Muscle of arm (tissue), 12 donors: ENCODE data around the gene NEK10. TPM values are rescaled to one million over a fixed set of nuclear protein-coding genes. Genes with fewer than 3 reads are reported as not detected.

Experiments
- DNase-seq: peaks from one replicate; pipeline ENCODE4 v3.0.0-alpha.2; 2013
- polyA plus RNA-seq, 12 donors: library from polyadenylated mRNA; unstranded; fragments of 120-200 nt; gene quantifications; one replicate each; pipeline ENCODE4 v1.2.1, GENCODE V29; 2013; ENCODE audit not compliant: insufficient read length in 12 of 12

Gene NEK10
- polyA plus RNA-seq, 12 donors: 1.6 to 7.6 (median 5.0) TPM; not detected in 2

DNA sequence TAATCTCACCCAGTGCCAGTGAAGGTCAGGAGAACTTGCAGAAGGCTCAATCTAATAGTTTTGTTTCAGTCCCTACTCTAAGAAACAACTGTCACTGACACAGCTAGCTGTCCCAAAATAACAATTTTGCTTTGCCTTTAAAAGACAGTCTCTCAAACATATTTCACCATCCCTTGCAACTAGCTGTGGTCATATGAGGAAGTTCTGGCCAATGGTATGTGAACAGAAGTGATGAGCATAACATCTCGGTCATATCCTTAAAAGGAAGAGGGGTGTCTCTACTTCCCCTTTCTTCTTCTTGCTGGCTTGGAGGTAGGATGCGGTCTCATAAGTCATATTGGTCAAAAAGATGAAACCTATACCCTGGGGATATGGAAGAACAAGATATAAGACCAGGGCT, 198.1 kb downstream of the NEK10 start:
- DNase-seq: no peak

DNA sequence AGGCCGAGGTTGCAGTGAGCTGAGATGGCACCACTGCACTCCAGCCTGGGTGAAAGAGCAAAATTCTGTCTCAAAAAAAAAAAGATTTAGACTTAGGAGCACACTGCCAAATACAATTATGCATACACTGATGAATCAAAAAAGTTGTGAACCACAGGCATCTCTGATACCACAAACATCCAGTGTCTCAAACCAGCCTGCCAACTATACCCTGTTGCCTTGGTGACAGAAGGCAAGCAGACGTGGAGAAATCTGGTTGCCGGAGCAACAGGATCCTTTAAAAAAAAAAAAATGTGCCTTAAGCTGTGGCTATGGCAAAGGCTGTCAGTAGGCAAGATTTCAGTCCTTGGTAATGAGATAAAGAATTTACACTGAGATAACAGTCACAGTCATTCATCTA, 202.3 kb downstream of the NEK10 start:
- no peak for DNase-seq

DNA sequence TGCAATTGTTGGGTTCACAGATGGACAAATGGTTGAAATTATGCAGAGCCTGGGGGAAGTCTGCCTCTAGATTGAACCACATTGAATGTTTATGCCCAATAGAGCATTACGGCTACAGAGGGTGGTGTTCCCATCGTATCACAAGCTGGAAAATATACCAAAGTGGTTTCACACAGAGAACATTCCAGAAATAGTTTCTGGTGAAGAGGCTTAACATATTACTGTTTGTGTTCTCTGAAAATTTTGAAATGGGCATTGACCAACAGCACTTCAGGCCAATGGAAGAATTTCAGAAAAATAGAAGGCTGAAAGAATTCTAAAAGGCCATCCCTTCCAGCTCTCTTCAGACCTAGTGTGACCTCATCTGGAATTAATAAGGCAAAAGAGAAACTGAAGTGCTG, 203.9 kb downstream of the NEK10 start:
- DNase-seq: peak; percentile 15

DNA sequence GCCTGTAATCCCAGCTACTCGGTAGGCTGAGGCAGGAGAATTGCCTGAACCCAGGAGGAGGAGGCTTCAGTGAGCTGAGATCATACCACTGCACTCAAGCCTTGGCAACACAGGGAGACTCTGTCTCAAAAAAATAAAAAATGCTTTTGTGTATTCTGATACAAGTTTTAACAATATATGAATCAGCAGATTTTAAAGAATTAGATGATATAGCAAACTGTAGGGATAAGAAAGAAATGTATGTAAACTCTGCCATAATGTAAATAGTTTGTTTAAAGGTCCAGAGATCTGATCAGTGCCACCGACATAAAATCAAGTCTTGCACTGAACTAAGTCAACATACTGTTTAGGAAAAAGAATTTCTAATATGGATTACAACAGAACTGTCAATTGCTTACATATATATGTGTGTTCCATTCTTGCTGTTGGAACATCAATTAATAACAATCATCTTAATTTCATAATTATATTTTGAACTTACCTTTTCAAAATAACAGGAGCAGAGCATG, 208.3 kb downstream of the NEK10 start:
- no peak for DNase-seq

DNA sequence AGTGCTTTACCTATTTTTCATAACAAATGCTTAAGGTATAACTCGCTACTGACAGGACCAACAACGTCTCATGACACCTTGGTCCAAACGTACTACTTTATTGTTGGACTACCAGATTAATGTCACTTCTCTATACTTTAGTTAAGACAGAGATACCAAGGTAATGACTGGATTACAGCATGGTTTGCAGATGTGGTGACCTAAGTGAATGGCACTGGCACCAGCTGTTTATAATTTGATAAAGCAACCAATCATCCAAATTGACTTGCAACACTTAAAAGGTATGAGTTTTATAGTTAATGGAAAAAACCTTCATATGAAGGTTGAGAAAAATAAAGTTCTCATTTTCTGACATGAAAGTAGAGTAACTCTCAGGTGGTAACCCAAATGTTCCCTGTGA, 209.0 kb downstream of the NEK10 start:
- no peak for DNase-seq

DNA sequence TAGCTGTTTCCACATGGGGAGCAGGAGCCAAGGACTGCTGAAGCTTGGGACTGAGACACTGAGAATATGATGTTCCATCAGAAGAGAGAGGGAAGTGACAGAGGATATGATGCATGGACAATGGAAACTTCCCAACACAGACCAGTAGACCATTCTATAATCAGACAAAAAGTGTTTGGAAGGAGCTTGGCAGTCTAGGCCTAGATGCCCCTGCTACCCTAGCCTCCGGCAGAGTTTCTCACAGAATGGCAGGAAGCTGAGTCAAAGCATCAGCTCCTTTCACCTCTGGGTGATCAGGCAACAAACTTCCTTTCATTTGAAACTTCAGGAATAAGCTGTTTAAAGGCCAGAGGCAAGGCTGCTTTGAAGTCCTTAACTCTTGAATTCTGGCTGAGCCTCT, 222.0 kb downstream of the NEK10 start:
- no peak for DNase-seq

DNA sequence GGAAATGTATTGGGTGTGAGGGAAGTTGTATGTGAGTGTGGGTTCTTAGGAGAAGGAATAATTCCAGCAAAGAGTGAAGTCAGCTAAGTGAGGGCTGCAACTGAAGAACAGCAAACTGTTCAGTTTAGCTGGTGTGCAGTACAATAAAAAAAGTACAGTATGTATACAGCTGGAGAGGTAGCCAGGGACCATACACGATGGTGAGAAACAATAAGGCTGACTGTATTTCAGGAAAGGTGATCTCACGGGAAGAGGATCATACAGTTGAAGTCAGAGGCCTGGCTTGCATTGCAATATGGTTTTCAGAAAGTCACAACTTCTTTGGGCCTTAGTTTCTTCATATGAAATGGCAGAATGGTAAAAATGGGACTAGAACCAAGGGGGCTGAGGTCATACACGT, 222.4 kb downstream of the NEK10 start:
- DNase-seq: no peak

DNA sequence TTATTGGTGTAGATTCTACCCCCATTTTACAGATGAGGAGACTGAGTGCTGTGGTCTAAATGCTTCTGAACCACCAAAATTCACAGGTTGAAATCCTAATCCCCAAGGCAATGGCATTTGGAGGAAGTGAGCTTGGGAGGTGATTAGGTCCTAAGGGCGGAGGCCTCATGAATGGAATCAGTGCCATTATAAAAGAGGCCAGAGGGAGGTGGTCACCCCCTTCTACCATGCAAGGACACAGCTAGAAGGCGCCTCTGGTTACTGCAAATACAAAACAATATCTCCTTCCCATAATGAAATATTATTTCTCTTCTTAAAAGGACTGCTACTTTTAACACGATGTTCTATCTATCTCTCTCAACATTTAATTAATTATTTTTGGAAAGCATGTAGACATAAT, 223.5 kb downstream of the NEK10 start:
- no peak for DNase-seq

DNA sequence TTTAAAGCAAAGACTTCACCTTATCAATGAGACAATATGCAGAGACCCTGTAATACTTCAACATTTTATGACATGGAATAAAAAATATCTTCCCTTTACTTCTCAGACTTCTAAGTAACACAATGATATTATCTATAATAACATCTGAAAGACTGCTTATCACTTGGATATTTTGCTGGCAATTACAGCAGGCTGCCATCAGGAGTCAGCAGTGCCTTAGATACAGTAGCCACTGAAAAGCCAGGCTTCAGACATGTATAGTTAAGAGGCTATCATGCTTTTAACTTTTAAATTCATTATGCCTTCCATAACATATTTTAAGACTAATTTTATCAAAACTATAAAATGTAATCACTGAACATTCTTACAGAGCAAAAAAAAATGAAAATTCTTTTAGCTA, 227.5 kb downstream of the NEK10 start:
- no peak for DNase-seq

DNA sequence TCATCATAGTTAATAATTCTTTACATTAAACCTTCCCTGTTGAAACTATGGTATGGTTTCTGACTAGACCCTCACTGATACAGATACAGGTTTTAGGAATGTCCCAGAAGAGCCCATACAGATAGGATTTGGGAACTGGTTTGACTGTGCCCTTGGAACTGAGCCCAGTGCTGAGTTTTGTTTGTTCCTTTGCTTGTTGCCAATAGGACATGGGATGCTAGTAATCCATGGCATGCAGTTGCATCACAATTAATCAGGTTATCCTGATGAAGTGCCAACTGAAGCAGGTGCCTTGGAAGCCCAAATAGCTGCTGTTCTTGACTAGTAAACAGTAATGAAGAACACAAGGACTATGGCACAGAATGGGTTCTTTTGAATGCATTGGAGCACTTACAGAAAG, 230.6 kb downstream of the NEK10 start:
- no peak for DNase-seq

DNA sequence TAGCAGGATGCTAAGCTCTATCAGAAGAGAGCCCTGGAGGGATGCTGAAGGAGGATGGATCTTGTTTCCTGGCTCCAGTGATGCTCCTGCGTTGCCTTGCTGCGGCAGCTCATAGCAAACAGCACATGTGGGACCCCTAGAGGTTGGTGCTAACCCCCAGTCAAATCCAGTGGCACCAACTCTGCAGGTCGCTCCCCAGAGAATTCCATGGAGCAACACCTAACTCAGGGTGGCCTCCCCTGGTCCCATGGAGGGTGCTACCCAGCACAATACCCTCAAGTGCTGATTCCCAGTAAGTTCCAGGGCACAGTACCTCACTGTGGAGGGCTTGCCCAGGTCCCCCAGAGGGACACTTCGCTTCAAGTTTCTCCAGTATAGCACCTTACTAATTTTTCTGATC, 231.2 kb downstream of the NEK10 start:
- DNase-seq: no peak

DNA sequence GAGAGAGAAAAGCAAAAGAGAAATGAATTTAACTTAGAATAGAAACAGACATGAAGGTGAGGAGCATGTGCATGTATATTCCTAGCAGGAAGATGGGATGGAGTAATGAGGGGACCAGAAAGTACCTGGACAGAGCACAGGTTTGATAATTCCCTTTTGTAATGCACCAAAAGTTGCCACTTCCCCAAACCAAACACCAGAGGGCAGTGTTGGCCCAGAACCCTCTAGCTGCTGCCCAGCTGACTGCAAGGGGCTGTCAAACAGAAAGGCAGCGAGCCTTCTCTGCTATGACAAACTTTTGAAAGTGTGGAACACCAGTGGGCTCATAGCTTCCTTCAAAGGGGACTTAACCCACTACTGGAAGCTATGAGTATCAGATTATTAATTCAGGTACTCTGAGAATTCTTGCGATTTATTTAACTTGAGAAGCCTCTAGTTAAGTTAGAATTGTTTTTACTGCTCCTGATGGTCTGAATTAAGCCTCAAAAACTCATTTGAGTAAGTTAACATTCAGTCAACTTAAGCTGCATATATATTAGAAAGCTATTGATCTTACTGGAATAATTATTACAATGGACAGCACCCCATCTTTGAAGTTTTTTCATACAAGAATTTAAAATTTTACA, 234.9 kb downstream of the NEK10 start:
- DNase-seq: peak; percentile 65

DNA sequence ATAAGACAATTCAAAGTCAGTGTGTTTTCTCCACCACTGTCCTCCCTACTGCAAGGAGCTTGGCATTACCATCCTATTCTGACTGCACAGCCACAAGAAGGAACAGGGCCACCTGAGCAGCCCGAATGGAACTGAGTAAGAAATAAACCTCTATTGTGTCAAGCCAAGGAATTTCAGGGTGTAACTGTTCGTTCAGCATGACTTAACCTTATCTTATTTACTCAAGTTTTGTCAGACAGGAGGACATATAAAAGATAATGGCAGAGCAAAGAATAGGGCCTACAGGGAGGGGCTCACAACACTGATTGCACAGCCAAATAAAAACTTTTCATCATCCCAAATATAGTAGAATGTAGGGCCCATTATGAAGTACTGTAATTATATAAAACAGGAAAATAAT, 236.1 kb downstream of the NEK10 start:
- DNase-seq: no peak

DNA sequence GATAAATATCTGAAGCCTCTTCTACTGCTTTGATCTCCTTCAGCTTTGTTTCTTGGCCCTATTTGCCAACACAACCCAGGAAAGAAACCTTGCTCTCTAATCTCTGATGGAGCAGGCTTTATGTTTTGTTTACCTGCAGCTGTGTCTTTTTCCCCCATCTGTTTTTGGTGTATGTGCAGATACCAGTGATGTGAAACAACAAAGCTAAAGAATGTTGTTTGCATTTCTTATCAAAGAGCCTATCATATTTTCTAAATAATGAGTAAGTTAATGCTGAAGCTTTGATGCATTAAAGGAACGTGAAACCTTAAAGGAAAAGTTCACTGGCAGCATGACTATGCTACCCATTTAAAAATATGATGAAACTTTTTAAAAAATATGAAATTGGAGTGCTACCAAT, 238.4 kb downstream of the NEK10 start:
- no peak for DNase-seq

DNA sequence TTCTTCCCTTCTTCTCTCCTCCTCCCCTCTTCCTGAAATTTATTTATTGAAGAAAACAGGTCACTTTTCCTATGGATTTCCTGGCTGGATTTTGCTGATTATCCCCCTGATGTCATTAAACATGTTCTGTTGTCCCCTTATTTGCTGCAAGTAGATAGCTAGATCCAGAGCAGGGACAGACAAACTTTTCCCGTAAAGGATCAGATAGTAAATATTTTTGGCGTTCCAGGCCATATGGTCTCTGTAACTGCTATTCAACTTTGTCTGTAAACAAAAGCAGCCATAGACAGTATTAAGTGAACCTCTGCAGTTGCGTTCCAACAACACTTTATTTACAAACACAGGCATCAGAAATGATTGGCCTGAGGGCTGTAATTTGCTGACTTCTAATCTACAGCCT, 241.3 kb downstream of the NEK10 start:
- DNase-seq: no peak

DNA sequence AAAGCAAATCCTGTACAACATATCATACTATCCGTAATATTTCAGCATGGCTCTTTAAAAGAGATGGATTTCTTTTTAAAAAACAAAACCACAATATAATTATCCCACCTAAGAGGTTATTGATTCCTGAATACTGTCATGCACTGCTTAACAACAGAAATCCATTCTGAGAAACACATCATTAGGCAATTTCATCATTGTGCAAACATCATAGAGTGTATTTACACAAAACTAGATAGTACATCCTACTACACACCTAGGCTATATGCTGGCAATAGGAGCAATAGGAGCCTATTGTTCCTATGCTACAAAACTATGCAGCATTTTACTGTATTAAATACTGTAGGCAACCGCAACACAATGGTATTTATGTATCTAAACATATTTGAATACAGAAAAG, 242.0 kb downstream of the NEK10 start:
- no peak for DNase-seq

DNA sequence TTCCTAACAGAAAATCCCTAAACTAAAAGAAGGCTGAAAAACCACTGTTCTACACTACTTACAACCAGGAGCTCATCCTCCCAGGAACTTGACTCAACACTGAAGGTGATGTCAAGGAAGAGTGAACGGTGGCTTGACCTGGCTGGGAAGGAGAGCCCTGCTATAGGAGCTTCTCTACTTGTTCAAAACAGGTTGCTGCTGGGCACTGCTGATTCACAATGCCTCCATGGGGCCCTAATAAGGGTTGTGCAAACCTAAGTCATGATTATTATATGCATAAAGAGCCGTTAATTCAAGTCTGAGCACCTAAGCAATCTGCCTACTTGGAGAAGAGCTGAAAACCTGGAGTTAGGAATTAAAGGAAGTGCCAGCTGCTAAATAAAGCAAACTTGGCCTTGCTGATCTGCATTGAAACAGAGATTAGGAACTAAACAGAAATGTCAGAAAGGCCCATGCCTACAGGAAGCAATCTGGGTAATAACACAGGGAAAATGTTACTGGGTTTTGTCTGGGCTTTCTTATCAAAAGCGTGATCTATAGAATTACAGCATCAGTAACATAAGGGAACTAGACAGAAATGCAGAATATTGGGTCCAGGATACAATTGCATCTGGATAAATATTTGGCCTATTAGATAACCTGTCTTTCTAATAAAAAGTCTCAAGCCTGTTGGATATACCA, 243.2 kb downstream of the NEK10 start:
- DNase-seq: no peak

DNA sequence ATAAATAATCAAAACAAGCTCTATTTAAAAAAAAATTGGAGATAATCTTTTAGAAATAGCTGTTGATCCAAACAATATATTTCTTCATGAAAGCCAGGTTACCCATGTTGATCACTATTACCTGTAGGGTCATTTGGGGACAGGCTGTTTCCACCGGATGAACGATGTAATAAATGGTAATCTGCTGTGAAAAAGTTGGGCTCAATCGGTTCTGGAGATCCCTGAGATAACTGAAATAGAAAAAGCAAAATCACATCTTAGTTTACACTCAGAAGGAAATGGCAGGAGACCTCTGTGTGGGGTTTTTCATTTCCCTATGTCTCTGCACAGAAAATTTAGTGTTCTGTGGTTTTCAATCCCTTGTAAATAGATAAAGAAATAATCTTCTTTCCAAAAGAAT, 249.5 kb downstream of the NEK10 start:
- DNase-seq: no peak

DNA sequence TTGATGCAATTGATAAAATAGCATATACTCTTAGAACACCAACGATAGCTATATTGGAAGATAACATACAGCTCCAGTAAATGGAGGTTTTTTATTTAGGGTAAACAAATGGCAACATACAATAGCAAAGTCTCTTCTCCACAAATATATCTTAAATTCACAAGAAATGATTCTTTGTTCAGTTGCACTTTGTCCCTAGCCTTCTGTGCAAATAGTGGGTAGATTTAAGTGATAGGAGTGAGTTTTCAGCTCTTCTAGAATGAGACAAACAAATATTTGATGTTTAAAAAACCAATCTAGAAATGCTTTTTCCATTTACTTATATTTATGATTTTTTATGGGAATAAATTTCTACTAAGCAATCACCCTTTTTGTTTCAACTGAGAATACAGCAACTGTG, 253.8 kb downstream of the NEK10 start:
- DNase-seq: no peak

DNA sequence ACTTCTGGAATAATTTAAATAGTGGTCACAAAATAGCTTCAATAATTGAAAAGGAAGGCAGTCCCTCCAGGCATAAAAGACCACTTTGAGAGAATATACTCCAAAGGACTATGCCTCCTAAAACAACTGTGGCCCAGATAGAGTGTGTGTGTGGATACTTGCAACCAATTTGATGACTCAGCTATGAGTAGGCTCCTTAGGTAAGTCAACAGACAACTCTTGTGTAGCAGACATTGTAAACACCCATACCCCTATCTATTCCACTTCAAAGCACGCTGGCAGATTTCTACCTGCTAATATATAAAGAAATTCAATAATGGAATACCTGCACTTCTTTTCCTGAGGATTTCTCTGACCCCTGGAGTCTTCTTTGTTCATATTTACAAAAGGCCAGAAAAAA, 254.5 kb downstream of the NEK10 start:
- no peak for DNase-seq

DNA sequence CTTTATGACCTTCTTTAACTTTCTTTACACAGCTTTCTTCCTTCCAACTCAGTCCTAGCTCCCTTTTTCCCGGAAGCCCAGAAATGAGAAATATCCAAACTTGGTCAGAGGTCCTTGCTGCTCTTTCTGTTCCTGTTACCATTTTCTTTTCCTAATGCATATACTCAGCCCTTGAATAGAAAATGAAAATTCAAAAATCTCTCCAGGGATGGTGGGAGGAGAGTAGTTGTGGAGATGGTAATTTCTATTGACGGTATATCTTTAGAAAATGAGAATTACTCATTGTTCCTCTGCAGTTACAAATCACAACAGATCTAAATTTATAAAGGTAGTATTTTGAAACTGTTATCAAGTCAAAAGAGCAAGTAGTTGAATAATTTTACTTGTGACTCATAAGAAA, 255.1 kb downstream of the NEK10 start:
- DNase-seq: no peak

DNA sequence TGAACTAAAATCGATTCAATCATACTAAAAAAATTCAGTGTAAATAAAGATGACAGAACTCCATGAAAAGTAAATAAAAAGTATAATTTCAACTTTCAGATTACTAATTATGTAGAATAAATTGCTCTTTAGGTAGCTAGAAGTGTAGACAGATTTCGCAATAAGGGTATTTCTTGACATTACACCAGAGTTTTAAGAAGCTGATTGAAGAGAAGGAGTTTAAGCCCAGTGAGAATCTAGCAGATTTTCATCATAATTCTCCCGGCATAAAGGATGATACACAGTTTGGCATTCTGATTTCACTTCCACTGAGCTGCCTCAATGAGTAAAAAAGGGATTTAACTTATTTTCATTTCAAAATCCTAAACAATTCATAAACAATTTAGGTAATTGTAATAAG, 259.2 kb downstream of the NEK10 start:
- no peak for DNase-seq

DNA sequence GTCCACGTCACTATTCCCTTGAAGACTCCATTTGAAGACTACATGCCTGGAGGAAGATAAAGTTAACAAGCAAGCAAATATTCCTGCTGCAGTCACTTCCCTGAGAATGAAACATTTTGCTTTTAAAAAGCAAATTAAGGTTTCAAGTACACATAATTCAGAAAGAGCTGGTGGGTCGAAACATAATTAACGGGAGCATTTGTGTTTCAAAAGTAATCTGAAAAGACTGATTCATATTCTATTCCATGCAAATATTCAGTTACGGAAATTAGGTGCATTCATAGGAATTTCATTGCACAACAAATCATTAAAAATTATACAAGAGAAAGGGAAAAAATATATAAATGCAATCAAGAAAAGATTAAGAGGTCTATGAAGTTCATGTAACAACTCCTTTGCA, 260.9 kb downstream of the NEK10 start:
- DNase-seq: no peak

DNA sequence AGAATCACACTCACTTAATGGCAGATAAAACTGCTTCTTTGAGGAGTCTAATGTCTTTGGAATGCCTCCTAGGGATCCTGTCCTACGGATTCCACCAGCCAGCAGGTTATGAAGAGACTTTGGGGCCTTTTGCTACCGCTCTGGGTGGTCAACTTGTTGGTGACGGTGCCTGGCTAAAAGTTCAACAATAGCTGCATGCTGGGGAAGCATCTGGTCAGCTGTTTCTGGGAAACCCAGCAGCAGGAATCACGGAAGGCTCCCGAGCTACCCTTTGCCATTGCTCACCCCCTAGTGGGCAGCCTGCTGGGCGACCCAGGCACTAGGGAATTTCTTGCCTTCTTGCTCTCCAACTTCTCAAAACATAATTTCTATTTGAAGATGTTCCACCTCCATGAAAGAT, 263.3 kb downstream of the NEK10 start:
- DNase-seq: no peak
